CD14-positive monocyte (primary cell): ENCODE measurements around the gene TAS2R16. TPM values are rescaled to one million over a fixed set of nuclear protein-coding genes. Genes with fewer than 3 reads are reported as not detected.

Experiments used
- DNase-seq, 3 donors: peaks; one replicate each; pipeline ENCODE4 v3.0.0-alpha.2; 2011 to 2022
- H2AFZ ChIP-seq: 2 replicates; pipeline ENCODE4 v1.6.0; 2012; ENCODE audit warnings: mild to moderate bottlenecking, low read depth, low read length, inconsistent platforms; ENCODE audit not compliant: insufficient read depth, poor library complexity, severe bottlenecking
- H3K27ac ChIP-seq, 2 donors: 1 replicate in 1 of 2; 2 replicates in 1 of 2; pipeline ENCODE4 v1.5.1; 2012 to 2013; ENCODE audit warnings: low read length in 2 of 2, control low read depth in 1 of 2, inconsistent platforms in 1 of 2, low read depth in 1 of 2, mild to moderate bottlenecking in 1 of 2
- H3K27me3 ChIP-seq, 2 donors: one replicate each; pipeline versions ENCODE4 v1.6.0 to v1.6.1; 2011 to 2013; ENCODE audit warnings: low read length in 2 of 2; ENCODE audit not compliant: control insufficient read depth in 2 of 2, insufficient read depth in 2 of 2
- H3K36me3 ChIP-seq, 2 donors: replicated peaks in 1 of 2; 1 replicate in 1 of 2; 2 replicates in 1 of 2; pipeline versions ENCODE4 v1.5.1 to v1.6.1; 2012 to 2013; ENCODE audit warnings: low read length in 2 of 2, control low read depth in 1 of 2, inconsistent platforms in 1 of 2, mild to moderate bottlenecking in 1 of 2; ENCODE audit not compliant: insufficient read depth in 2 of 2, control insufficient read depth in 1 of 2
- H3K4me1 ChIP-seq, 2 donors: 1 replicate in 1 of 2; 2 replicates in 1 of 2; pipeline versions ENCODE4 v1.5.1 to v1.6.1; 2012 to 2013; ENCODE audit warnings: low read length in 2 of 2, control low read depth in 1 of 2, inconsistent platforms in 1 of 2, mild to moderate bottlenecking in 1 of 2, moderate library complexity in 1 of 2; ENCODE audit not compliant: insufficient read depth in 2 of 2, control insufficient read depth in 1 of 2
- H3K4me2 ChIP-seq: replicated peaks from 2 replicates; pipeline ENCODE3; 2012; ENCODE audit warnings: low read length, moderate library complexity, mild to moderate bottlenecking; ENCODE audit not compliant: poor library complexity, severe bottlenecking; ENCODE audit errors: extremely low read depth
- H3K4me3 ChIP-seq, 3 experiments: fragments of 200-600 bp in 1 of 3; sonication (generic) in 1 of 3; replicated peaks in 1 of 3; 1 replicate in 2 of 3; 2 replicates in 1 of 3; pipeline ENCODE4 v1.5.1; 2011 to 2013; ENCODE audit warnings: low read length in 3 of 3, mild to moderate bottlenecking in 3 of 3, control low read depth in 2 of 3, low read depth in 2 of 3, inconsistent platforms in 1 of 3, moderate library complexity in 1 of 3
- H3K79me2 ChIP-seq: 2 replicates; pipeline ENCODE4 v1.6.0; 2012; ENCODE audit warnings: mild to moderate bottlenecking, control low read depth, inconsistent platforms, low read length, moderate library complexity; ENCODE audit not compliant: insufficient read depth
- H3K9ac ChIP-seq: 2 replicates; pipeline ENCODE4 v1.6.0; 2017; ENCODE audit warnings: low read length, mild to moderate bottlenecking; ENCODE audit not compliant: insufficient read depth, poor library complexity, severe bottlenecking
- H3K9me3 ChIP-seq, 2 donors: replicated peaks in 1 of 2; 1 replicate in 1 of 2; 2 replicates in 1 of 2; pipeline versions ENCODE4 v1.5.1 to v1.6.1; 2012 to 2013; ENCODE audit warnings: low read length in 2 of 2, control low read depth in 1 of 2; ENCODE audit not compliant: control insufficient read depth in 1 of 2, insufficient read depth in 1 of 2
- H4K20me1 ChIP-seq: 2 replicates; pipeline ENCODE4 v1.6.0; 2012; ENCODE audit warnings: mild to moderate bottlenecking, low read length, control low read depth, moderate library complexity; ENCODE audit not compliant: insufficient read depth
- H3K27ac Mint-ChIP-seq, 7 donors: one replicate each; pipeline ENCODE4 v1.8.0; 2020; ENCODE audit warnings: mild to moderate bottlenecking in 7 of 7, mixed read lengths in 7 of 7, moderate library complexity in 6 of 7, inconsistent platforms in 2 of 7
- H3K27me3 Mint-ChIP-seq, 3 donors: one replicate each; pipeline ENCODE4 v1.8.0; 2021 to 2022; ENCODE audit warnings: low read depth in 3 of 3, mild to moderate bottlenecking in 3 of 3, mixed read lengths in 3 of 3, moderate library complexity in 3 of 3, inconsistent platforms in 1 of 3
- H3K36me3 Mint-ChIP-seq, 2 donors: one replicate each; pipeline ENCODE4 v1.8.0; 2020; ENCODE audit warnings: mixed read lengths in 2 of 2, inconsistent platforms in 1 of 2, mild to moderate bottlenecking in 1 of 2
- H3K4me1 Mint-ChIP-seq: one replicate; pipeline ENCODE4 v1.8.0; 2020; ENCODE audit warnings: mild to moderate bottlenecking, mixed read lengths
- H3K4me3 Mint-ChIP-seq, 2 donors: one replicate each; pipeline ENCODE4 v1.8.0; 2020; ENCODE audit warnings: mild to moderate bottlenecking in 2 of 2, mixed read lengths in 2 of 2, moderate library complexity in 1 of 2
- H3K9me3 Mint-ChIP-seq, 7 donors: one replicate each; pipeline ENCODE4 v1.8.0; 2020 to 2022; ENCODE audit warnings: mixed read lengths in 7 of 7, mild to moderate bottlenecking in 6 of 7, moderate library complexity in 6 of 7, inconsistent platforms in 2 of 7
- CTCF ChIP-seq: fragments of 200-600 bp; IDR thresholded peaks from one replicate; pipeline ENCODE4 v1.8.0; 2022; ENCODE audit warnings: antibody characterized with exemption, mild to moderate bottlenecking
- WGBS: methylation state at CpG from one replicate; pipeline ENCODE4 v1.1.5; 2013; ENCODE audit warnings: missing lambda C conversion rate; ENCODE audit not compliant: insufficient coverage; 5-methylcytosine and 5-hydroxymethylcytosine counted together
- intact Hi-C, 2 donors: fragments of 100-400 bp; cut with micrococcal nuclease; formaldehyde crosslinking; loops; one replicate each; pipeline versions ENCODE4 v1.15.0 to v1.15.1; 2023
- polyA plus RNA-seq, 3 donors: library from polyadenylated mRNA; depleted of rRNA in 1 of 3; unstranded in 2 of 3; stranded (reverse) in 1 of 3; fragments of 300-500 nt in 2 of 3; fragments of >200 nt in 1 of 3; fragmentation: Illumina TruSeq in 2 of 3; gene quantifications; 1 replicate in 2 of 3; 2 replicates in 1 of 3; pipeline ENCODE4 v1.2.3, GENCODE V29; 2012 to 2021

The TAS2R16 gene
- polyA plus RNA-seq, 3 donors, result not detected

GRCh38 chr7:123028339-123028738 lies 32.8 kb upstream of the TAS2R16 start:
- no peak overlapping the region for H3K9ac ChIP-seq
- H3K27ac Mint-ChIP-seq, result no peak overlapping the region
- no peaks in the 10 kb centered on the region for H3K27me3 Mint-ChIP-seq
- peaks cover 0 to 6% (median 3%) of the 10 kb centered on the region in 7 donors for H3K9me3 Mint-ChIP-seq
- H3K36me3 Mint-ChIP-seq, result no peaks in the 10 kb centered on the region
- no peak overlapping the region for H2AFZ ChIP-seq
- H3K4me2 ChIP-seq, result no peak overlapping the region
- H3K36me3 ChIP-seq, result no peaks in the 10 kb centered on the region
- no peak for DNase-seq
- no peaks in the 10 kb centered on the region for H4K20me1 ChIP-seq
- H3K9me3 ChIP-seq, result peaks cover 0 to 8% of the 10 kb centered on the region in 2 donors
- H3K79me2 ChIP-seq, result no peaks in the 10 kb centered on the region
- 86% methylated on average over 1 of the region's 3 CpGs for WGBS
- no peaks in the 10 kb centered on the region for H3K4me1 ChIP-seq
- H3K27ac ChIP-seq, result no peak overlapping the region
- H3K27me3 ChIP-seq, result no peaks in the 10 kb centered on the region
- no peak overlapping the region for H3K4me3 Mint-ChIP-seq
- intact Hi-C loops, result no loop called here
- no peaks in the 10 kb centered on the region for H3K4me1 Mint-ChIP-seq
- no peak overlapping the region for H3K4me3 ChIP-seq
- no peak for TF ChIP-seq CTCF

GRCh38 chr7:123026251-123026650 lies 30.8 kb upstream of the TAS2R16 start:
- no peaks in the 10 kb centered on the region for H3K79me2 ChIP-seq
- peaks cover 0 to 6% (median 2%) of the 10 kb centered on the region in 7 donors for H3K9me3 Mint-ChIP-seq

More at GRCh38 chr7:123026251-123026650, 30.8 kb upstream of the TAS2R16 start:
- Histone ChIP-seq H3K9ac (no peak overlapping the region), H3K9me3 (peaks cover 0 to 4% of the 10 kb centered on the region in 2 donors), H3K4me2 (no peak overlapping the region), H3K4me1 (no peaks in the 10 kb centered on the region), H3K36me3 (no peaks in the 10 kb centered on the region), H2AFZ (no peak overlapping the region), H3K4me3 (no peak overlapping the region), H3K27me3 (no peaks in the 10 kb centered on the region), H4K20me1 (no peaks in the 10 kb centered on the region), H3K27ac (no peak overlapping the region)
- intact Hi-C loops, result no loop called here
- Mint-ChIP-seq H3K27me3 (no peaks in the 10 kb centered on the region), H3K36me3 (no peaks in the 10 kb centered on the region), H3K4me1 (no peaks in the 10 kb centered on the region), H3K27ac (no peak overlapping the region), H3K4me3 (no peak overlapping the region)
- TF ChIP-seq CTCF, result no peak
- no peak for DNase-seq
- no CpG with 5 or more reads among the region's 2 CpGs for WGBS
